GM23248 (cell line): ENCODE measurements around the gene C2orf68.

Source experiments
- EZH2 ChIP-seq: fragments of 200-600 bp; sonication (generic); IDR thresholded peaks from 2 replicates; pipeline ENCODE4 v1.6.1; 2018; ENCODE audit warnings: antibody characterized with exemption, mild to moderate bottlenecking; ENCODE audit not compliant: insufficient read depth, poor library complexity, severe bottlenecking
- EZH2phosphoT487 ChIP-seq: fragments of 200-600 bp; sonication (generic); IDR thresholded peaks from 2 replicates; pipeline ENCODE4 v1.6.1; 2018; ENCODE audit warnings: antibody characterized with exemption, moderate library complexity, mild to moderate bottlenecking, low read depth; ENCODE audit not compliant: insufficient read depth

DNA sequence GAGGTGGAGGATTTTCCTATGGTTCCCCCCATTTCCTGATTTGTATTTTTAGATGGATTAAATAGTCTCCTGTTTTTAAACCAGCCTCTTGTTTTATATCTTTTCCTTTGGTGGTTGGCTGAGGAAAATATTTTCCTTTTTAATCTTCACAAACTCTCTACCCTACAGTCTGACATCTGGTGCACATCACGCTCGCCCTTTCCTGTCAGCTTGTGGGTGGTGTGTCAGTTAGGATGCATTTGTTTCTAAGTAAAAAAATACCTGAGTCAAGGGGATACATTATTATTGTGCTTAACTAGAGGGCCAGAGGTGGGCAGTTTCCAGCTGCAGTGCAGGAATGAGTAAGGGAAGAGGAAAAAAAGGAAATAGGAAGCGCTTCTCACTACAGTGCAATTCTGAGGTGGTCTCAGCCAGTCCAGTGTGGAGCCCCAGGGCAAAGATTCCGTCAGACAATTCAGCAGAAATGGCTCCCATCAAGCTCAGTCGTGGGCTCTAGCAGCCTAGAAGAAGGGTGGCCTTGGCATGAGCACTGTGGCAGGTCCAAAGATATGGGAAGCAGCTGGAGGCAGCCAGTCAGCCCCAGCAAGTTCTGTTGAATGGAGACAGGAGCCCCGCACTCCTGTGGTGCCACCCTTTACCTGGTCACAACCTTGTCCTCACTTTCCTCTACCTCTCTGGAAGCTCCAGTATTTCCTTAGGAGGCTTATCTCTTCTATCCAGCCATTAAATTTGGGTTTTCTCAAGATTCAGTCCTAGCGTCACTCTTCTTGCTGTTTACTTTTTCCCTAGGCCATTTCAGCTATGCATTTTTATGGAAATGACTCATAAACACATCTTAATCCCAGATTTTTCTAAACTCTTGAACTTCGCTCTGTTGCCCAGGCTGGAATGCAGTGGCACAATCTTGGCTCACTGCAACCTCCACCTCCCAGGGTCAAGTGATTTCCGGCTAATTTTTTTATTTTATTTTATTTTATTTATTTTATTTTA is 37.6 kb upstream of the C2orf68 start:
- TF ChIP-seq EZH2phosphoT487 (no peak), EZH2 (no peak)
